GM19328 (cell line): ENCODE data around the gene MAP2K5.
"Not testable (repeated sequence)": the region's sequence is repeated elsewhere in the genome, so short reads cannot be mapped to it uniquely, and the experiment has no call there.

Source experiments
- ATAC-seq: cut with Tn5 transposase; IDR thresholded peaks from one replicate; pipeline ENCODE4 v1.9.1; 2021; ENCODE audit warnings: mild to moderate bottlenecking, moderate library complexity; ENCODE audit not compliant: unreplicated experiment

Gene MAP2K5

GRCh38 chr15:67646847-67647246, 104.3 kb downstream of the MAP2K5 start:
- no peak for ATAC-seq

- no peak for ATAC-seq
Observed at GRCh38 chr15:67652586-67652985, 110.1 kb downstream of the MAP2K5 start.

GRCh38 chr15:67660446-67660845, 117.9 kb downstream of the MAP2K5 start:
- no peak for ATAC-seq

- no peak for ATAC-seq
Observed at GRCh38 chr15:67660874-67661606, 118.5 kb downstream of the MAP2K5 start.

GRCh38 chr15:67670647-67671305, 128.3 kb downstream of the MAP2K5 start:
- ATAC-seq = no peak

- ATAC-seq = not testable (repeated sequence)
Observed at GRCh38 chr15:67672834-67673233, 130.3 kb downstream of the MAP2K5 start.

- no peak for ATAC-seq
Observed at GRCh38 chr15:67674983-67675382, 132.5 kb downstream of the MAP2K5 start.

- no peak for ATAC-seq
Observed at GRCh38 chr15:67678089-67678488, 135.6 kb downstream of the MAP2K5 start.

- no peak for ATAC-seq
Observed at GRCh38 chr15:67678993-67679392, 136.5 kb downstream of the MAP2K5 start.

- no peak for ATAC-seq
Observed at GRCh38 chr15:67680641-67681040, 138.1 kb downstream of the MAP2K5 start.

- ATAC-seq = no peak
Observed at GRCh38 chr15:67685008-67685599, 142.6 kb downstream of the MAP2K5 start.

GRCh38 chr15:67685716-67686115, 143.2 kb downstream of the MAP2K5 start:
- no peak for ATAC-seq

- ATAC-seq = no peak
Observed at GRCh38 chr15:67690936-67691335, 148.4 kb downstream of the MAP2K5 start.

GRCh38 chr15:67691450-67691849, 148.9 kb downstream of the MAP2K5 start:
- ATAC-seq = no peak

- ATAC-seq = no peak
Observed at GRCh38 chr15:67692573-67692972, 150.1 kb downstream of the MAP2K5 start.

GRCh38 chr15:67696087-67696486, 153.6 kb downstream of the MAP2K5 start:
- ATAC-seq = no peak

- no peak for ATAC-seq
Observed at GRCh38 chr15:67700023-67700422, 157.5 kb downstream of the MAP2K5 start.

GRCh38 chr15:67701669-67702068, 159.2 kb downstream of the MAP2K5 start:
- ATAC-seq = no peak

GRCh38 chr15:67707520-67708283, 165.2 kb downstream of the MAP2K5 start:
- ATAC-seq = no peak

GRCh38 chr15:67708500-67708899, 166.0 kb downstream of the MAP2K5 start:
- no peak for ATAC-seq

- no peak for ATAC-seq
Observed at GRCh38 chr15:67715170-67715569, 172.7 kb downstream of the MAP2K5 start.
